MCF 10A (cell line): ENCODE data around the gene HSP90AB1. TPM values are rescaled to one million over a fixed set of nuclear protein-coding genes. Genes with fewer than 3 reads are reported as not detected.

Experiments
- BruUV-seq: library from RNA; stranded (reverse); fragments of 400-500 nt; replicated peaks from 2 replicates; lab custom pipeline; 2021; lab: Mats Ljungman, UMichigan
- CTCF ChIA-PET: fragments of 300-600 bp; sonication (Branson Sonifier 250); formaldehyde crosslinking; extraction: SDS; loops from one replicate; lab custom pipeline; 2021; ENCODE audit warnings: antibody characterized with exemption, inconsistent platforms; lab: Yijun Ruan, JAX
- POLR2A ChIA-PET: fragments of 300-600, 350-650 bp; sonication (Branson Sonifier 250); formaldehyde crosslinking; extraction: SDS; loops from one replicate; lab custom pipeline; 2020; ENCODE audit warnings: antibody characterized with exemption, inconsistent platforms; lab: Yijun Ruan, JAX
- DNase-seq: peaks from one replicate; pipeline ENCODE4 v3.0.0-alpha.2; 2018; ENCODE audit not compliant: unreplicated experiment
- H3K27ac Mint-ChIP-seq: one replicate; pipeline ENCODE4 v1.8.0; 2022; ENCODE audit warnings: mild to moderate bottlenecking, low read depth, mixed read lengths; ENCODE audit not compliant: unreplicated experiment
- H3K27me3 Mint-ChIP-seq: one replicate; pipeline ENCODE4 v1.8.0; 2022; ENCODE audit warnings: mixed read lengths; ENCODE audit not compliant: insufficient read depth, unreplicated experiment
- H3K36me3 Mint-ChIP-seq: one replicate; pipeline ENCODE4 v1.8.0; 2022; ENCODE audit warnings: mild to moderate bottlenecking, moderate library complexity, mixed read lengths; ENCODE audit not compliant: insufficient read depth, unreplicated experiment
- H3K4me1 Mint-ChIP-seq: one replicate; pipeline ENCODE4 v1.8.0; 2022; ENCODE audit warnings: mixed read lengths; ENCODE audit not compliant: insufficient read depth, unreplicated experiment
- H3K4me3 Mint-ChIP-seq: one replicate; pipeline ENCODE4 v1.8.0; 2022; ENCODE audit warnings: mild to moderate bottlenecking, moderate library complexity, mixed read lengths; ENCODE audit not compliant: unreplicated experiment
- H3K9me3 Mint-ChIP-seq: one replicate; pipeline ENCODE4 v1.8.0; 2022; ENCODE audit warnings: mixed read lengths; ENCODE audit not compliant: unreplicated experiment
- intact Hi-C: fragments of 100-400 bp; cut with micrococcal nuclease; formaldehyde crosslinking; loops from 2 replicates; pipeline ENCODE4 v1.14.1; 2022
- total RNA-seq: library from RNA; stranded (reverse); gene quantifications from 2 replicates; pipeline ENCODE4 v1.2.3, GENCODE V29; 2022
- TF ChIP-seq, protein P1 (sequence below): fragments of 200-600 bp; IDR thresholded peaks from one replicate; pipeline ENCODE4 v1.8.0; 2022; ENCODE audit warnings: antibody characterized with exemption, mild to moderate bottlenecking; ENCODE audit not compliant: unreplicated experiment

HSP90AB1 gene
- total RNA-seq, 1 experiment from 2014 or later = 577 TPM

DNA sequence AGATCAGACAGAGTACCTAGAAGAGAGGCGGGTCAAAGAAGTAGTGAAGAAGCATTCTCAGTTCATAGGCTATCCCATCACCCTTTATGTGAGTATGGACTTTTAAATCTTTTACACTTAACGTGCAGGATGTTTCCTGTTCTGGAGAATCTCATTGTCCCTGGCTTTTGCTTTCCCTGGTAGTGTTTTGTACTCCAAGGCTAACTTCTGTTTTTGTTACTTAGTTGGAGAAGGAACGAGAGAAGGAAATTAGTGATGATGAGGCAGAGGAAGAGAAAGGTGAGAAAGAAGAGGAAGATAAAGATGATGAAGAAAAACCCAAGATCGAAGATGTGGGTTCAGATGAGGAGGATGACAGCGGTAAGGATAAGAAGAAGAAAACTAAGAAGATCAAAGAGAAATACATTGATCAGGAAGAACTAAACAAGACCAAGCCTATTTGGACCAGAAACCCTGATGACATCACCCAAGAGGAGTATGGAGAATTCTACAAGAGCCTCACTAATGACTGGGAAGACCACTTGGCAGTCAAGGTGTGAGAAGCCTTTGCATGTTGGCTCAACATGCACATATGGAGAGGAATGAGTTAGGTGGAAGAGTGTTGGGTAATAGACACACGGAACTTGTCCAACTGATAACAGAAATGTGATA lies 3.3 kb downstream of the HSP90AB1 start:
- H3K36me3 Mint-ChIP-seq = peaks cover 88% of the 10 kb centered on the region
- peaks cover 62% of the 10 kb centered on the region for H3K4me1 Mint-ChIP-seq
- no peaks in the 10 kb centered on the region for H3K9me3 Mint-ChIP-seq
- ChIA-PET CTCF (interaction anchor here (3.6 kb wide), 1 partner anchor 77 kb away, joined by 10 read pairs; no protein-coding TSS in a partner anchor), POLR2A (interaction anchor here (0.9 kb wide), 1 partner anchor 137 kb away, joined by 3 read pairs; the partner anchor contains the start of gene CDC5L)
- intact Hi-C loops = no loop called here
- no TSS peak for BruUV-seq
- no peak overlapping the region for H3K27ac Mint-ChIP-seq
- no peaks in the 10 kb centered on the region for H3K27me3 Mint-ChIP-seq
- DNase-seq = no peak
- H3K4me3 Mint-ChIP-seq = peak overlapping the region; percentile 95
- TF ChIP-seq, protein P1, sequence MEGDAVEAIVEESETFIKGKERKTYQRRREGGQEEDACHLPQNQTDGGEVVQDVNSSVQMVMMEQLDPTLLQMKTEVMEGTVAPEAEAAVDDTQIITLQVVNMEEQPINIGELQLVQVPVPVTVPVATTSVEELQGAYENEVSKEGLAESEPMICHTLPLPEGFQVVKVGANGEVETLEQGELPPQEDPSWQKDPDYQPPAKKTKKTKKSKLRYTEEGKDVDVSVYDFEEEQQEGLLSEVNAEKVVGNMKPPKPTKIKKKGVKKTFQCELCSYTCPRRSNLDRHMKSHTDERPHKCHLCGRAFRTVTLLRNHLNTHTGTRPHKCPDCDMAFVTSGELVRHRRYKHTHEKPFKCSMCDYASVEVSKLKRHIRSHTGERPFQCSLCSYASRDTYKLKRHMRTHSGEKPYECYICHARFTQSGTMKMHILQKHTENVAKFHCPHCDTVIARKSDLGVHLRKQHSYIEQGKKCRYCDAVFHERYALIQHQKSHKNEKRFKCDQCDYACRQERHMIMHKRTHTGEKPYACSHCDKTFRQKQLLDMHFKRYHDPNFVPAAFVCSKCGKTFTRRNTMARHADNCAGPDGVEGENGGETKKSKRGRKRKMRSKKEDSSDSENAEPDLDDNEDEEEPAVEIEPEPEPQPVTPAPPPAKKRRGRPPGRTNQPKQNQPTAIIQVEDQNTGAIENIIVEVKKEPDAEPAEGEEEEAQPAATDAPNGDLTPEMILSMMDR = no peak

DNA sequence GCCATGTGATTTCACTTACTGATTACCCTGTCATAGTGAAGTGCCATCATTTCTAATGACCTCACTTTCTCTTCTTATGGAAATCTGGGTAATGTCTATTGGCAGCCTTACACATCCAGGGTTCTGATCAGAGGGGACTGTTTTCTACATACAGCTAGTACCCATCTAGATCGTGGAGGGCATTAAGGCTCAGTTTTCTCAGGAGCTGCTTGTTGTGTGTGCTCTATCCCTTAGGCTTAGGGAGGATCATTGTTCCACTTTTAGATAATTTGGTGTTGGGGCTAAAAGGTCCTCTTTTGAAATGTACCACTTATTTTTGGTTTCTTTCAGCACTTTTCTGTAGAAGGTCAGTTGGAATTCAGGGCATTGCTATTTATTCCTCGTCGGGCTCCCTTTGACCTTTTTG lies 3.8 kb downstream of the HSP90AB1 start:
- CTCF ChIA-PET = interaction anchor here (0.9 to 3.6 kb wide), 3 partner anchors 8 to 15 kb away, joined by 3 to 21 read pairs (median 3); no protein-coding TSS in a partner anchor

DNA sequence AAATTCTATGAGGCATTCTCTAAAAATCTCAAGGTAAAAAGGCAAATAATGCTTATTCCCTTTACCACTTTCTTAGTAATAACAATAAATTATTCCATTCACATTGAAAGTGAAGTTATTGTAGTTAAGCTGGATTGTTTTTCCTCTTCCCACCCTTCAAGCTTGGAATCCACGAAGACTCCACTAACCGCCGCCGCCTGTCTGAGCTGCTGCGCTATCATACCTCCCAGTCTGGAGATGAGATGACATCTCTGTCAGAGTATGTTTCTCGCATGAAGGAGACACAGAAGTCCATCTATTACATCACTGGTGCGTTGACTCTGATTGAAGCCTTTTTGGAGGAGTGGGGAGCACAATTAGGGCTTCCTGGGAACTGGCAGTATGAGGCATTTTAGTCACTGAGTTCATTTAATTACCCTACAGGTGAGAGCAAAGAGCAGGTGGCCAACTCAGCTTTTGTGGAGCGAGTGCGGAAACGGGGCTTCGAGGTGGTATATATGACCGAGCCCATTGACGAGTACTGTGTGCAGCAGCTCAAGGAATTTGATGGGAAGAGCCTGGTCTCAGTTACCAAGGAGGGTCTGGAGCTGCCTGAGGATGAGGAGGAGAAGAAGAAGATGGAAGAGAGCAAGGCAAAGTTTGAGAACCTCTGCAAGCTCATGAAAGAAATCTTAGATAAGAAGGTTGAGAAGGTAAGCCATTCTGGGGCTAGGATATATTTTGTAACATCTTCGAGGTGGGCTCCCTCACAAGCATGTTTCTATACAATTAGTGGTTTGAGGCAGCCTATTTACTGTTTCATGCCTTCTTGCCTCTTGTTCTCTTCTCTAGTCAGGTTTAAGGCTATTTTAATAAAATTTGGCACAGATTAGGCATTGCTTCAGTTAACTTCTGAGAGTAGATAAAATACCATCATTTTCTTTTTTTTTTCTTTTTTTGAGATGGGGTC lies 4.9 kb downstream of the HSP90AB1 start:
- H3K4me3 Mint-ChIP-seq = no peak overlapping the region
- no peak overlapping the region for H3K27ac Mint-ChIP-seq
- intact Hi-C loops = no loop called here
- BruUV-seq = no TSS peak
- no peaks in the 10 kb centered on the region for H3K9me3 Mint-ChIP-seq
- peaks cover 100% of the 10 kb centered on the region for H3K36me3 Mint-ChIP-seq
- TF ChIP-seq, protein P1 = no peak
- ChIA-PET CTCF (interaction anchor here (0.6 to 3.6 kb wide), 5 partner anchors 9 to 130 kb away, joined by 3 to 21 read pairs (median 3); no protein-coding TSS in a partner anchor), POLR2A (interaction anchor here (1.0 to 1.3 kb wide), 3 partner anchors 10 to 28 kb away, joined by 3 to 4 read pairs (median 4); no protein-coding TSS in a partner anchor)
- DNase-seq = no peak
- H3K4me1 Mint-ChIP-seq = peaks cover 72% of the 10 kb centered on the region
- no peaks in the 10 kb centered on the region for H3K27me3 Mint-ChIP-seq

More for the DNA sequence above, 3.8 kb downstream of the HSP90AB1 start:
- no peaks in the 10 kb centered on the region for H3K9me3 Mint-ChIP-seq
- peaks cover 93% of the 10 kb centered on the region for H3K36me3 Mint-ChIP-seq
- peak overlapping the region; percentile 95 for H3K4me3 Mint-ChIP-seq
- intact Hi-C loops = no loop called here
- H3K4me1 Mint-ChIP-seq = peaks cover 62% of the 10 kb centered on the region
- TF ChIP-seq, protein P1 = no peak
- BruUV-seq = no TSS peak
- H3K27ac Mint-ChIP-seq = no peak overlapping the region
- DNase-seq = no peak
- POLR2A ChIA-PET = interaction anchor here (1.0 to 1.3 kb wide), 2 partner anchors 13 to 26 kb away, joined by 4 read pairs; no protein-coding TSS in a partner anchor
- no peaks in the 10 kb centered on the region for H3K27me3 Mint-ChIP-seq
